ENCODE measurements around the gene STBD1. TPM values are rescaled to one million over a fixed set of nuclear protein-coding genes. Genes with fewer than 3 reads are reported as not detected.

The STBD1 gene
- total and polyA plus RNA-seq, 12 donors = 1.0 to 6.3 (median 3.5) TPM

DNA sequence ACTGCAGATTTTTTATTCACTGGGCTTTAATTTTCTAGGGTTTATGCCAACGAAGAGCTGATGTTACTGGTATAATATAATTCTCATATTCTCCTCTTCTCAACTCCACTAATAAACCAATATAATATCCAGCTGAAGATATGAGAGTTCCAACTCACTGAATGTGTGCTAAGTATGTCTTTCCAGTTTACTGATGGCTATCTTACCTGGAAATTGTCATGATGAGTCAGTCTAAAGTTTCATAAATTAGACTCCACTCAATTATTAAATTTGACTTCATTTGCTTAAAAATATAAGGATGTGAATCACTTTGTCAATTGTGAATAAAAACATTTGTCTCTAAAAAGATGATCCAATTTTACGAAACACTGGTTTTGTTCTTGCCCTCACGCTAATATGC, 28.4 kb downstream of the STBD1 start:
- Histone ChIP-seq H3K36me3 (replicated peaks in 1 of 2) (no peaks in the 10 kb centered on the region), H3K4me3 (no peak overlapping the region), H3K9me3 (replicated peaks in 1 of 3) (no peaks in the 10 kb centered on the region), H3K4me1 (replicated peaks in 1 of 2) (no peaks in the 10 kb centered on the region), H3K27ac (no peak overlapping the region), H3K27me3 (no peaks in the 10 kb centered on the region)
- no peak for DNase-seq
- WGBS, 4 donors = 70 to 81% (median 76%) methylated on average over 3 of the region's 3 CpGs
- TF ChIP-seq, protein P1, sequence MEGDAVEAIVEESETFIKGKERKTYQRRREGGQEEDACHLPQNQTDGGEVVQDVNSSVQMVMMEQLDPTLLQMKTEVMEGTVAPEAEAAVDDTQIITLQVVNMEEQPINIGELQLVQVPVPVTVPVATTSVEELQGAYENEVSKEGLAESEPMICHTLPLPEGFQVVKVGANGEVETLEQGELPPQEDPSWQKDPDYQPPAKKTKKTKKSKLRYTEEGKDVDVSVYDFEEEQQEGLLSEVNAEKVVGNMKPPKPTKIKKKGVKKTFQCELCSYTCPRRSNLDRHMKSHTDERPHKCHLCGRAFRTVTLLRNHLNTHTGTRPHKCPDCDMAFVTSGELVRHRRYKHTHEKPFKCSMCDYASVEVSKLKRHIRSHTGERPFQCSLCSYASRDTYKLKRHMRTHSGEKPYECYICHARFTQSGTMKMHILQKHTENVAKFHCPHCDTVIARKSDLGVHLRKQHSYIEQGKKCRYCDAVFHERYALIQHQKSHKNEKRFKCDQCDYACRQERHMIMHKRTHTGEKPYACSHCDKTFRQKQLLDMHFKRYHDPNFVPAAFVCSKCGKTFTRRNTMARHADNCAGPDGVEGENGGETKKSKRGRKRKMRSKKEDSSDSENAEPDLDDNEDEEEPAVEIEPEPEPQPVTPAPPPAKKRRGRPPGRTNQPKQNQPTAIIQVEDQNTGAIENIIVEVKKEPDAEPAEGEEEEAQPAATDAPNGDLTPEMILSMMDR (IDR thresholded peaks at IDR 0.05) = no peak
- no peak for TF ChIP-seq POLR2A (IDR thresholded peaks at IDR 0.05)
- intact Hi-C loops (cut with DNase I) = no loop called here

DNA sequence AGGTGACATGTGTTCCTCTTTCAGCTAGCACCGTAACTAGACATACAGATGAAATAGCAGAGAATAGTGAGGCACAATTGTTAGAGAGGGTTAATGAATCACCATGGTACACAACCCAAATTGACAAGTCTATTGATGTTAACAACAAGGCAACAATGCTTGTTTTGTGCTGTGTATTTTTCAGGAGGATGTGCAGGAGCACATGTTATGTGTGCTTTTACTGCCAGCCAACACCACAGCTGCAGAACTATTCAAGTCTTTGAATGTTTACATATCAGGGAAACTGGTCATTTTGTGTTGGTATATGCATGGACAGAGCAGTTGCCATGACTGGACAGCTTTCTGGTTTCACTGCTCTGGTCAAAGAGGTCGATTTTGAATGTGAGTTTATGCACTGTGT, 32.8 kb downstream of the STBD1 start:
- H3K27me3 ChIP-seq = no peaks in the 10 kb centered on the region
- no peak overlapping the region for H3K4me3 ChIP-seq
- H3K4me1 ChIP-seq (replicated peaks in 1 of 2) = peaks cover 0 to 10% of the 10 kb centered on the region in 2 donors
- 64 to 83% (median 76%) methylated on average over 2 of the region's 2 CpGs for WGBS, 4 donors
- DNase-seq = no peak
- TF ChIP-seq, protein P1 (IDR thresholded peaks at IDR 0.05) = no peak
- TF ChIP-seq POLR2A (IDR thresholded peaks at IDR 0.05) = no peak
- H3K27ac ChIP-seq = no peak overlapping the region
- H3K36me3 ChIP-seq (replicated peaks in 1 of 2) = no peaks in the 10 kb centered on the region
- intact Hi-C loops (cut with DNase I) = no loop called here
- no peaks in the 10 kb centered on the region for H3K9me3 ChIP-seq (replicated peaks in 1 of 3)

DNA sequence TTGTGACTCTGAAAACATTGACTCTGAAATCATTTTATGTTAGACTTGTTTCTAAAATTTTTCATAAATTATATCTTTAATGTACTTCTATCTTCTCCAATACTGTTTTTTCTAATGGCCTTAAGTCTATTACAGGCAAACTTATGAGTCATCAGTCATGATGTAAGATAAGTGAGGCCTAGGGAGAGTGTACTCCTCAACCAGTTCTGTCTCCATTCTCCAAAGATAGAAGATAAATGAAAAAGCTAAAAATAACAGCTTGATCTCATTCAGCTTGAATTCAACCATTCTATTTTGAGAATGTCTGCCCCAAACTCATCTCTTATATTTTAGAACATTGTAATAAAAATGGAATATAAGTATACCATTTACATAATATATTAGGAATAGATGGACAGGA, 34.5 kb downstream of the STBD1 start:
- Histone ChIP-seq H3K27me3 (no peaks in the 10 kb centered on the region), H3K9me3 (replicated peaks in 1 of 3) (no peaks in the 10 kb centered on the region), H3K27ac (no peak overlapping the region), H3K4me3 (no peak overlapping the region), H3K36me3 (replicated peaks in 1 of 2) (no peaks in the 10 kb centered on the region), H3K4me1 (replicated peaks in 1 of 2) (peaks cover 0 to 10% of the 10 kb centered on the region in 2 donors)
- no peak for TF ChIP-seq POLR2A (IDR thresholded peaks at IDR 0.05)
- TF ChIP-seq, protein P1 (IDR thresholded peaks at IDR 0.05) = no peak
- intact Hi-C loops (cut with DNase I) = no loop called here
- DNase-seq = no peak

DNA sequence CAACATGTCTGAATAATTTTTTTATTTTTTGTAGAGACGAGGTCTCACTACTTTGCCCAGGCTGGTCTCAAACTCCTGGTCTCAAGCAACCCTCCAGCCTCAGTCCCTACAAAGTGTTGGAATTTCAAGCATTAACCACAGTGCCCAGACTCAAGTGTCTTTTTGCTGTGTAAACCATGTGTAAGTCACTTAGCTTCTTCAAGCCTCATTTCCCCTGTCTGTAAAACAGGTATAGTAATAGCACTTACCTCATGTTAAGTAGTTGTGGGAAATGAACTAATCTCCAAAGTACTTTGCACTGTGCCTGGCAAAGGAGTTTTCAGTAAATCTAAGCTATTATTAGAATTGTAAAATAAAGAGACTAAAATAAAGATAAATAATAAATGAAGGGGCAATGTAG, 35.7 kb downstream of the STBD1 start:
- WGBS, 4 donors = 83 to 100% (median 94%) methylated on average over 1 of the region's 1 CpG
- no peaks in the 10 kb centered on the region for H3K36me3 ChIP-seq (replicated peaks in 1 of 2)
- no peaks in the 10 kb centered on the region for H3K27me3 ChIP-seq
- no peaks in the 10 kb centered on the region for H3K9me3 ChIP-seq (replicated peaks in 1 of 3)
- H3K4me3 ChIP-seq = no peak overlapping the region
- H3K27ac ChIP-seq = no peak overlapping the region
- DNase-seq = no peak
- intact Hi-C loops (cut with DNase I) = no loop called here
- peaks cover 0 to 10% of the 10 kb centered on the region in 2 donors for H3K4me1 ChIP-seq (replicated peaks in 1 of 2)
- no peak for TF ChIP-seq POLR2A (IDR thresholded peaks at IDR 0.05)
- TF ChIP-seq, protein P1 (IDR thresholded peaks at IDR 0.05) = no peak
